SIG-M5 treated with dmso at 0.1 percent for 504 hours (cell line): ENCODE data around the gene CSNK1G1.
A peak's percentile ranks its signal among the peaks of the same experiment; 100 is the strongest.

Source experiments
- DNase-seq: peaks from one replicate; lab custom pipeline; 2025; ENCODE audit not compliant: unreplicated experiment; lab: John Stamatoyannopoulos, UW

Gene CSNK1G1

GRCh38 chr15:64205202-64205601 lies 150.8 kb downstream of the CSNK1G1 start:
- DNase-seq, result no peak

- no peak for DNase-seq
Measured at GRCh38 chr15:64197425-64197824, 158.5 kb downstream of the CSNK1G1 start.

GRCh38 chr15:64193971-64194370 lies 162.0 kb downstream of the CSNK1G1 start:
- no peak for DNase-seq

GRCh38 chr15:64191971-64192830 lies 163.8 kb downstream of the CSNK1G1 start:
- no peak for DNase-seq

GRCh38 chr15:64187396-64188191 lies 168.4 kb downstream of the CSNK1G1 start:
- DNase-seq, result no peak

GRCh38 chr15:64185146-64185911 lies 170.6 kb downstream of the CSNK1G1 start:
- peak; percentile 18 for DNase-seq

- no peak for DNase-seq
Measured at GRCh38 chr15:64182859-64183370, 173.1 kb downstream of the CSNK1G1 start.

- no peak for DNase-seq
Measured at GRCh38 chr15:64180235-64180824, 175.6 kb downstream of the CSNK1G1 start.

GRCh38 chr15:64166102-64166890 lies 189.7 kb downstream of the CSNK1G1 start:
- no peak for DNase-seq

GRCh38 chr15:64164436-64164835 lies 191.5 kb downstream of the CSNK1G1 start:
- no peak for DNase-seq

- DNase-seq, result peak; percentile 72
Measured at GRCh38 chr15:64163659-64164362, 192.2 kb downstream of the CSNK1G1 start.

GRCh38 chr15:64162869-64163658 lies 192.9 kb downstream of the CSNK1G1 start, which contains the start of gene PPIB:
TSS of gene PPIB (minus strand) at chr15:64163022. CDS start at chr15:64162986, 36 bp downstream.
- peak; percentile 96 for DNase-seq

- DNase-seq, result no peak
Measured at GRCh38 chr15:64162478-64162868, 193.5 kb downstream of the CSNK1G1 start.

GRCh38 chr15:64161688-64162477 lies 194.1 kb downstream of the CSNK1G1 start:
- no peak for DNase-seq

- DNase-seq, result no peak
Measured at GRCh38 chr15:64158363-64159134, 197.4 kb downstream of the CSNK1G1 start.

- no peak for DNase-seq
Measured at GRCh38 chr15:64157599-64158125, 198.3 kb downstream of the CSNK1G1 start.
